HG03159 (cell line): ENCODE data around the gene NFASC.

Experiments
- ATAC-seq: cut with Tn5 transposase; IDR thresholded peaks from one replicate; pipeline ENCODE4 v1.9.1; 2021; ENCODE audit warnings: mild to moderate bottlenecking, moderate library complexity; ENCODE audit not compliant: unreplicated experiment

Gene NFASC

DNA sequence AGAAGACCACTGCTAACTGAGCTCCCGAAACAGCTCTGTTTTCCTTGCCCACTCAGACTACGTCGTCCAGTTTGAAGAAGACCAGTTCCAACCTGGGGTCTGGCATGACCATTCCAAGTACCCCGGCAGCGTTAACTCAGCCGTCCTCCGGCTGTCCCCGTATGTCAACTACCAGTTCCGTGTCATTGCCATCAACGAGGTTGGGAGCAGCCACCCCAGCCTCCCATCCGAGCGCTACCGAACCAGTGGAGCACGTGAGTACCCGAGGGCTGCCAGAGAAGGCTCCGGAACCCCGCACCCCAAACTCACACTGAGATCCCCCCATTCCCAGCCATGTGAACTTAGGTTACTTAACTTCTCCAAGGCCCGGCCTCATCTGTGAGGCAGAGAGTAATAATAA lies 108.6 kb downstream of the NFASC start:
- ATAC-seq, result no peak

DNA sequence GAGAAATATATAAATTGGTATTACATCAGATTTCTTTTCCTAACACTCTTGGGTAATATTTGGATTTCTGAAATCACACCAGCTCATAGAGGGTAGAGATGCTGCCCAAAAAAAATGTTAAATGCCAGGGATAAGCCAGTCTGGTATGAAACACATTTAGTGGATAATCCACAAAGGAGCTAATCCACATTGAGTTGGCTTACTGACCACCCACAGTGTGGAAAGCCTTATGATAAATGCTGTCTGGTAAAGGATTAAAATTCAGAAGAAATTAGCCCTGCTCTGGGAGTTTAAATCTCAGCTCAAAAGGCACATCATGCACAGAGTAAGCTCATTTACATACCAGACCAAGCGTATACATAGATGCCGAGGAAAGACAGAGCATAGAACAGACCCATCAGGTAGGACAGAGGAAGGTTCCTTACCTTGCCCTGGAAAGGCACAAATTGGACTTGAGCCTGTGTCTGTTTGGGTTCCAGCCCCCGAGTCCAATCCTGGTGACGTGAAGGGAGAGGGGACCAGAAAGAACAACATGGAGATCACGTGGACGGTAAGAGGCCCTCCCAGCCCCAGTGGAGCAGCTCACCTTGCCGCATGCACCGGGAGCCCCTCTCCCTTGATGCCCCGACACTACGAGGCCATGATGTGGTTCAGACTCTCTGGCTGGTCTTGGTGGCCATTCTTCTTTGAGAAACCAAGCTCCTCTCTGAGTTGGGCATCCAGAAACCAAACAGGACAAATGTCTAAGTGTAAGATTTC lies 109.4 kb downstream of the NFASC start:
- no peak for ATAC-seq

DNA sequence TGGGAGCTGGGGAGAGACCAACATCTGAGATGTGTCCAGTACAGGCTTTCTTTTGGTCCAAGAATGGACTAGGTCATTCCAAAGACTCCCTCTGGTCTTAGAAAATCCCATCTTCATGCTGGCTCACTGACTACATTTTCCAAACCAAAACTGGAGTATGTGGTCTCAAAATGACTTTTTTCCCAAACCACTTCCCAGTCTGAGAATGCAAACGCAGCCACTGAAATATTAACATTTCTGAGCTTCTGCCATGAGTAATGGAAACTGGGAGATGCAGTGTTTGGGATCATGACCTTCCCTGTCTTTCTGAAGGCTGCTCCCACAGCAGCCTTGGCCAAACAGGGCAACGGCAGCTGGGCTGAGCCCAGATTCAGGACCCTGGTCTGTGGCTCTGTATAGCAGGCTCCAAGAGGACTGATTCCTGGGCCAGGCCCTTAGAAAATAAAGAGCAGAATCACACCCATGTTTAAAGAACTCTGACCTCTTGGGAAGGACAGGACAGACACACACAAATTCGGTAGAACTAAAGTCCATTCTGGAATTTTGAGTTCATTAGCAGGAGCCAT lies 110.3 kb downstream of the NFASC start:
- ATAC-seq, result no peak

DNA sequence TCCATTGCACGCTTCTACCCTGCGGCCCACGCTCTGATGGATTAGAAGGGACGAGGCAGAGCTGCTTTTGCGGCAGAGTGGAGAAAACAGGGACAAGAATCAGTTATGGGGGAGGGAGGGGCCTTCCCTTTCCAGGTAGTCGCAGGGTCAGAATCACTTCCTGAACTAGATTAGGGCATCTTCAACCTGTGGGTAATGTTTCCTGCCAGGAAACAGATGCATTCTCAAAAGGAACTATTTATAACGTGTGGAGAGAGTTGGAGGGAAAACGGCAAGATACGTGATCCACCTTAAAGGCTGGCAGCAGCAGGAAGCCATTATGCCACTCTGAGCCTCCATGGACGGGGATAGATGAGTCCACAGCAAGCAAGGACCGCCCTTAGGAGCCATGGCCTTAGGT lies 112.5 kb downstream of the NFASC start:
- ATAC-seq, result no peak

DNA sequence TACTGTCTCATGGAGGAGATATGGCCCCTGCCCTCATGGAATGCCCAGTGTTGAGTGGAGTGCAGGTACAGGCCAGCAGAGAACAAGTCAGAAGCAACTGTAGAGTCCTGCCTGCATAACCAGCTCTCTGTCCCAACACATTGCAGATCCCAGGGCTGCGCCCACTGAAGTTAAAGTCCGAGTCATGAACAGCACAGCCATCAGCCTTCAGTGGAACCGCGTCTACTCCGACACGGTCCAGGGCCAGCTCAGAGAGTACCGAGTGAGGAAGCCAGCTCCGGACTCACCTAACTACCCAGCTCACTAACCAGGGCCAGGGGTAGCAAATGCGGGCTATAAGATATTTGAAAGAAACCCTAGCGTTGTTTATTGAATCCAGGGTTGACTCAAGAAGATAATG lies 113.2 kb downstream of the NFASC start:
- no peak for ATAC-seq

DNA sequence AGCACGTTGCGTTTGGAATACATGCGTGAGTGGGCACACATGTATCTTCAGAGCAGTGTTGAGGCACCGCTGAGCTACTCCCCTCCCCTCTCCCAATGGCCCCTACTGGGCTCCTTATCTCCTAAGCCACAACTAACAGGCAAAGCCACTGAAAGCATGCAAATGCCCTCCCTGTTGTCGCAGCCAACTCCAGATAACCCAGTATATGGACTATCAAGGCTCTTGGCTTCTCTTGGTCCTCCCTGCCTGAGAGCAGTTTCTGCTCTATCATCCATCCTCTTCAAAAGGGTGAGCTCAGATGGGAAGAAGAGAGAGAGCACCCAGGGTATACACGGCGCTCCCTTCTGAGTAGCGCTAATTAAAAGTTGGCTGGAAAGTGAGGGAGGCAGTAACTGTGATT lies 113.8 kb downstream of the NFASC start:
- no peak for ATAC-seq

DNA sequence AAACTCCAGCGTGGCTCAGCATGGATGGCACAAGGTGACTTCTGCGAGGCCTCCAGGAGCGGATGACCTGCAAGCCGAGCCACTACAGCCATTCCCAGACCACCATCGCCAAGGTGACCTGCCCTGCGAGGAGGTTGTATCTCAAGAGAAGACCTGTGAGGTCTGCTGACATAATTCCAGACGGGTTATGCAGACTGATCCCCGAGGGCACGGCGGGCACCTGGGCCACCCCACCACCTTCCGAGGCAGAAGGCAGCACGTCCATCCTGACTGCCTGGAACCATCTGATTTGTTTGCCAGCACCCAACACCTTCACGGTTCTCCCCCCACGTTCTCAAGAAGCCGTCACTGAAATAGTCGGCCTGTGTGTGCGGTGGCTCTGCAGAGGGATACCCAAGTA lies 115.5 kb downstream of the NFASC start:
- no peak for ATAC-seq

DNA sequence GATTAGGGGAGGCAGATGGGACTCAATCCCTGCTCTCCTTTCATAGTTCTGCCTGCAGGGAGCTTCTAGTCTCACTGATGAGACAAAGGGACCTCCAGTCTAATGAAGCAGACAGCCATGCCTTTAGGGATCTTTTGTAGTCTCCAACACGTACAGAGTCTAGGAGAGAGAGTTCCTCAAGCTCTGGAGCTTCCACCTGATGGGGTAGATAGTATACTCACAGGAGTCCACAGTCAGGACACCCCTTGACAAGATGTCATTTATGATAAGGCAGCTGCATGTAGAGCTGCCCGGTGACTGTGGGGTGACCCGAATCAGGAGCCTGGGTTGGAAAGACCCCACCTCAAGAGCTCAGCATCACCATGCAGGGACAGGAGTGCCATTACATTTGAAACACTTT lies 117.0 kb downstream of the NFASC start:
- no peak for ATAC-seq

DNA sequence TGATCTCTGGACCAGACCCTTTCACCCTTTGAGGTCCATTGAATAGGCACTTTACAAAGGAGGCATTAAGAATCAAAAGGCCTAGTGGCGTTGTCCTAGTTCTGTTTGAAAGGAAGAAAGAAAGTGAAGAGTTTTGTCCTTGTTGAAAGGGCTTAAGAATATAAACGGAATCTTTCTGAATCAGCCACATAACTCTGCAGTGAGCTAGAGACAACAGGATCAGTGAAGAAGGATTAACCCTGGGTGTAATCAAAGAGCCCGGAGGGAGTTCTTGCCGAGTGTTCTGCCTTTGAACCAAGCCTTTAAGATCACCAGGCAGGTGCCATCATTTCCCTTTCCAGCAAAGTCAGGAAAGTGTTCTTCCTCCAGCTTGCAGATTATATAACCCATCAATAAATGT lies 117.5 kb downstream of the NFASC start:
- ATAC-seq, result no peak

DNA sequence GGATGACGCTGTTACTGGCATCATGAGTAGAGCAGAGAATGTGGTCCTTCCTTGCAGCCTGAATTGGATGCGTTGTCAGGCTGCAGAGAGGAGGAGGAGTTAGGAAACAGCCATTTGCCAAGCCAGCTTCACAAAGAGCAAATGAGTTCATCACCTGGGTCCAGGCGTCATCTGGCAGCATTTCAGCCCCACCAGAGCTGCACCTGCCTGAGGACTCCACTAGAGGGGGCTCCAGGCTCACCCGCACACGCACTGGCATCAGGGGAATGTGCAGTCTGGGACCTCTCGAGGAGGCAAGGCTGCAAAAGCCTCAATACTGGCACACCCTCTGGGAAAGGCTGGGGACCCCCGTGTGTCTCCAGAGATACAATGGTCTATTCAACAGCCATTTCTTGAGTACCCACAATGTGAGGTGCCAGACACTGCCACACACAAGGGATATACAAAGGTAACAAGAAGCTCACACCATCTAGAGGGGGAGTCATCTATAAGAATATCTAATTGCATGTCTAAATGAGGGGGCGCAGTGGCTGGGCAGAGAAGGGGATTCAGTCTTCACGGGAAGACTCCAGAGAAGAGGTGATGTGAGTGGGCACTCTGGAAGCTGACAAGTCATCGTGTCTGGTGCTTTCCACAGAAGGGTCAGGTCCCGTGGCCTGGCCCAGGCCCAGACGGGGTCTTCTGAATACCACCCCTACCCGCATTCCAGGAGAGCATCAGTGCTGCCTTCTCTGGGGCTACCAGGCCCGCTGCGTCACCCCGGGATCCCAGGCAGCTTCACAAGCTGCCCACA lies 118.8 kb downstream of the NFASC start:
- peak; percentile 62 for ATAC-seq

DNA sequence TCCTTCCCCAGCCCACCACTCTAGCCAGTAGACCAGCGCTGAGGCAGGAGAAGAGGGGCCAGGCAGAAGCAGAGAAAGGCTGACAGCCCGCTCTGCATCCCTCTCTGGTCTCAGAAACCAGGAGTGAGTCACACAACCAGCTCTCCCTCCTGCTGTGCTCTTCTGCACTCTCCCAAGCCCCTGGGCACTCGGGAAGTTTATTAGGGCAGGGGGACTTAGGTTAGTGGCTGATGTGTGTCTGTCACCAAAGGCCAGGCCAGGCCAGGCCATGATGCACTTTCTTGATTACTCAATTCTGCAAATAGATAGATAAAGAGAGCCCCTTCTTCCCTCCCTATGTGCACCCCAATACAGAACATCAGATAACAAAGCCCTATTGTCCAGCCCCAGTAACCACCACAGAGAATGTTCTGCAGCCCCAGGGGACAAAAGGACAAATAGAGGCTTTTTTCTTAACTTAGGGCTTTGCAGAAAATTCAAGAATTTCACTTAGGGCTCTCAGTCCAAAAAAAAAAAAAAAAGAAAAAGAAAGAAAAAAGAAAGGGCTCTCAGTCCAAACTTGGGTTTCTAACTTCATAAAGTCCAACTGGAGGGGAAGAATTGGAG lies 119.5 kb downstream of the NFASC start:
- no peak for ATAC-seq

DNA sequence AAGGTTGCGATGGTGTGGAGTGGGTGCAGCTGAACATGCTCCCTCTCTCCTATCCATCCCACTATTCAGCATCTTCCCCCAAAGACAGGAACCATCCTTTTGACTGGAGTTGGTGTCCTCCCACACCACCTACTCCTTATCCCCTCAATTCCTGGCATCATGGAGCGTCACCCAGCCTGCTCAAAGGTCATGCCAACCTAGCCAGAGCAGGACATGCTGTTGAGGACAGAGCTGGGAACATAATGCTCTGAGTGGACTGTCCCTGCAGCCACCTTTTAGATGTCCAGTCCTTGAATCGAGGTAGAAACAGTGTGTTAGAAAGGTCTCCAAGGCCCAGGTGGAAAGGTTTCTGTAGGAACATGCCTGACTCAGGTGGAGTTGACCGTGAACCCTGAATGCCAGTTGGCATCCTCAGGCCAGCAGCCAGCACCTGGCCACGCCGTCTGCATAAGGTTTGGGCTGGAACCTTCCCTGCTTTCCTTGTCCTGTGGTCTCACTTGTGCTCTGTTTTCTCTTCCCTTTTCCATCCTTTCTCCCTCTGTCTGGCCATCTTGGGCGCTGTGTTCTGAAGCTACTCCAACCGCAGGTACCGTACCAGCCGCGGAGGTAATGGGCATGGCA lies 120.2 kb downstream of the NFASC start:
- ATAC-seq, result no peak

DNA sequence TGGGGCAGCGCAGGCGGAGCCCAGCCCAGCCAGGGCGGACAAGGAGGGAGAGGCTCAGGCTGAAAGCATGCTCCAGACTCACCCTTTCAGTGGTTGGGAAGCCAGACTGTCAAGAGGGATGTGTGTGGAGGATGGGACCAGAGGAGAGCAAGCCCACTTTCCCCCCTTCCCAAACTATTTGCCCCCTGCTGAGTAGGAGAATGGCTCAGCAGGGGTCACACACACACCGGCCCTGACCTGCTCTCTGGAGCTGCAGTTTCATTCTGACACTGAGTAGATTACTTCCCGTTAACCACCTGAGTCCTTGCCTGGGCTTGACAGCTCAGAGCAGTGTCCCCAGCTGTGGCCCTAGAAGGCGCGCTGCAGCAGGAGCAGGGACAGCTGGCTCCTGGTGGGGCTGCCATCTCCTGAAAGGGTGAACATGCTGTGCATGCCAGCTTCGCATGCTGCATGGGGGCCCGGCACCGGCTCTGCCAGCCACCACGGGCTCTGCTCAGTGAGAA lies 120.7 kb downstream of the NFASC start:
- no peak for ATAC-seq

DNA sequence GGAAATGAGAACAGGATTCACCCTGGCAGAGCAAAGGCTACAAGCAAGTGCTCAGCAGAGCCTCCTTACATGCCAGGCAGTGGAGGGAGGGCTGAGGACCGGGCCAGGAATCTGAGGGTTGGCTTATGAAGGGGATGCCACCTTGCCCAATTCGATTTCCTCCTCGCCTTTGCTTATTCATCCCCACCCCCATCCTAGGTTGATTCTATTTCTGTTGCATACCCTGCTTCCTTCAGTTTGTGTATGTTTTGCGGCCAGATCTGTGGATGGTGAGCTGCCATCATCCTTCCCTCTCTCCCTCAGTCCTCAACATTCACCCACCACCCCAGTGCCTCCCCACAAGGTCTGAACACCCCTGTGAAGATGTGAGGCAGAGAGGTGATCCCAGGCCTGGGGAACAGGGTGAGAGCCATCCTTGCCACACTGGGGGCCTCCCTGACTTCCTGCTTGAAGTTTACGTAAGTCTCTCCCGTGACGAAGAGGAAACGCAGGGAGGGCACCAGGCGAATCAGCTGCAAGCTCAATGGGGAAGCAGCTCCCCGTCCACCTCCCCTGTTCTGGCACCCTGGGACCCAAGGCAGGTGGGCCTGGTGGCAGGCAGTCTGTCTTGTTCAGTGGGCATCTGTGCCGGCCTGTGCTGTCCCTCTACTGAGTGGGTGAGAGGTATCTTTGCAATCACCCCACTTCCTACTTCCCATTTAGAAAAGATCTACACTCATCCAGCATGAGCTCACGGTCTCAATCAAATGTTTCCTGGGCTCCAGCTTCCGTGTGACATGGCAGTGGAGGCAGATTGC lies 121.7 kb downstream of the NFASC start:
- no peak for ATAC-seq

DNA sequence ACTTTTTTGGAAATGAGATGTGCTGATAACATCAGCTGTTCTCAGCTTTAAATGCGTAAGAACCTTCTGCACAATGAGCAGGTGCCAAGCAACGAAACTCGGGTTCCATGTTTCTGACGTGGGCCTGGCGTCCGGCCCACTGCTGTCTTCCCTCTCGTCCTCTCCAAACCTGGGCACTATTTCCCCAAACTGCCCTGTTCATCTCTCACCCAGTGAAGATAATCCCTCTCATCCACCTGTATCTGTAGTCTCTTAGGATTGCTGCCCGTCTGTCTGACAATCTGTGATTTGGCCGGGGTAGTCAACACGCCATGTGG lies 122.3 kb downstream of the NFASC start:
- no peak for ATAC-seq

DNA sequence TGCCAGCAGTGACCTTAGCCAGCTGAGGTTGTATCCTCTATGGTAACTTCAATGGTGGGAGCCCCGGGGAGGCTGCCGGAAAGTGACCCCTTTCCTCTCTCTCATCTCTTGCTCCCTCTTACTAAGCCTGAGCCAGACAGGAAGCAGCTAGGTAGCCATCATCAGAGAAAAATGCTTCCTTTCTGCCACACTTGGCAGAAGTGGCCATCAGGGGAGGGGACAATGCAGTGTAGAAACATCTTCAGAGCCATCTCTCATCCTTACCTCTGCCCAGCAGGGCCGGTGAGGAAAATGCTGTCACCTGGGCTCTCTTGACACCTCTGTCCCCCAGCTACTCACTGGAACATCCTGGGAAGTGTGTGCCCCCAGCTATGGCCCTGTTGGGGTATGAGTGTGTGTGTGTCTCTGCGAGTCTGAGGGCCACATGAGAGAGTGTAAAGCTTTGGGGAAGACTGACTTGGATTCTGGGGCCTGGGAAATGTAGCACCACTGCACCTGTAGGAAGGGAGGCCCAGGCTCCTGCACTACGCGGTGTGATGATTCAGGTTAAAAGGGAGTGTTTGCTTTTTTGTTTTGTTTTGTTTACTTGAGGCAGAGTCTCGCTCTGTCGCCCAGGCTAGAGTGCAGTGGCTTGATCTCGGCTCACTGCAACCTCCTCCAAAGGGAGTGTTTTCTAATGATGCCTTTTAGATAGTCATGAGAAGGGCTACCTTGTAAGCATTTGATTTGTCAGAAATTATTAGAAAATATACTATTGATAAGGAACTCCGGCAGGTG lies 123.6 kb downstream of the NFASC start:
- no peak for ATAC-seq

DNA sequence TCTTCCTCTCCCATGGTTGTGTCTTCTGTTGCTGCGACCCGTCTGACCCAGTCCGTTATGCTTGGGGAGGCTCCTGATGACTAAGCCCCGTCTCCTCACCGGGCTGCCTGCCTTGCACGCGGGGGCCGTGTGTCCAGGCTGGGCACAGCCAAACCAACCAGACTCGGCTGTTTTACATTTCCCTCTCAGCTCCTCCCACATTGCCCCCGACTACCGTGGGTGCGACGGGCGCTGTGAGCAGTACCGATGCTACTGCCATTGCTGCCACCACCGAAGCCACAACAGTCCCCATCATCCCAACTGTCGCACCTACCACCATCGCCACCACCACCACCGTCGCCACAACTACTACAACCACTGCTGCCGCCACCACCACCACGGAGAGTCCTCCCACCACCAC lies 126.3 kb downstream of the NFASC start:
- ATAC-seq, result no peak

DNA sequence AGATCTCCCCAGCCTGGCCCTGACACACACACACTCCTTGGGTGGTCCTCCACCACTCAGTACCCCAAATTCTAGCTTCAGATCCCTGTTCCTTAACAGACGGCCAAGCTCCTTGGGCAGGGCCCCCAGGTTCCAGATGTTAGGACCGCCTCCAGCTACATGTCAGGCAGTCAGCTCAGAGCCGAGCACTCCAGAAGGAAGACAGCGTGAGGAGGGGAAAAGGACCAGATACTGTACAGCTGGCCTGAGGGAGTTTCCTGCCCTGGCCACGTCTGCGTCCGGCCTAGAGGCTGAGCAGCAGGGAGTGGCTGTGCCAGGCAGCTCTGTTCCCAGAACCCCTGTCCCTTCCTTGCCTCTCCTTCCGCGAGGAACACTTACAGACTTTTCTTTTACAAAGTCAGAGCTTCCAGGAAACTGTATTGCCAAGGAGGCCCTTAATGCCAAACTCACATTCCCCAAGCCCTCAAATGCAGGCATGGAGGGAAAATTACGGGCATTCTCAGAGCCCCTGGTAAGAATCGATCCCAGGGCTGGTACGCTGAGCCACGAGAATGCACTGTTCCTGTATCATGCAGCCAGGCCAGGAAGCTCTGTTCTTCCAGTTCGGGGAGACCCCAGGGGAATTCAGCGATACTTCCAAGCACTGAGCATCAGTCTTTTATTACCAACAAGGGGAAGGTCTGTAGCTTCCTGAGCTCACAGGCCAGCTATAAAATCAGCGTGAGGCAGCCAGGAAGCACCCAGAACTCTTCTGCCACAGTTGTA lies 127.1 kb downstream of the NFASC start:
- no peak for ATAC-seq

DNA sequence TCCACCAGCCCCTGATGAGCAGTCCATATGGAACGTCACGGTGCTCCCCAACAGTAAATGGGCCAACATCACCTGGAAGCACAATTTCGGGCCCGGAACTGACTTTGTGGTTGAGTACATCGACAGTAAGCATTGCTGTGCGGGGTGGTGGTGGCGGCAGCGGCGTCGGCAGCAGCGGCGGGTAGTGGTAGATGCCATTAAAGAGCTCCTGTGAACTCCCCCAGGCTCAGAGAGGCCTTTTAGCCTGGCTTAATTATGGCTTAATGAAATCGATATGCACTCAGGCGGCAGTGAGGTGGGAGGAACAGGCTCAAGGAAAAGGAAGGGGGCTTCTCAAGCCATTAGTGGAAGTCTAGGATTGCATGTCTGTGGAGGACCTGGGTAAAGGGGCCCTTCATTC lies 130.5 kb downstream of the NFASC start:
- no peak for ATAC-seq
